GM19238 (cell line): Measurements from ENCODE around the gene ZCCHC7.
"Not testable (repeated sequence)": the region's sequence is repeated elsewhere in the genome, so short reads cannot be mapped to it uniquely, and the experiment has no call there.

ENCODE experiments used
- DNase-seq: peaks from one replicate; pipeline ENCODE4 v3.0.0; 2011; ENCODE audit warnings: low spot score; ENCODE audit not compliant: insufficient read length

The ZCCHC7 gene

GRCh38 chr9:37172557-37172956 is 52.2 kb downstream of the ZCCHC7 start:
- no peak for DNase-seq

- DNase-seq: no peak
Measured at GRCh38 chr9:37174247-37174646, 53.9 kb downstream of the ZCCHC7 start.

- no peak for DNase-seq
Measured at GRCh38 chr9:37178742-37179141, 58.4 kb downstream of the ZCCHC7 start.

- no peak for DNase-seq
Measured at GRCh38 chr9:37179576-37179975, 59.2 kb downstream of the ZCCHC7 start.

- no peak for DNase-seq
Measured at GRCh38 chr9:37180138-37180537, 59.8 kb downstream of the ZCCHC7 start.

- DNase-seq: no peak
Measured at GRCh38 chr9:37182718-37183117, 62.3 kb downstream of the ZCCHC7 start.

GRCh38 chr9:37184905-37185867 is 64.8 kb downstream of the ZCCHC7 start:
- DNase-seq: no peak

- DNase-seq: no peak
Measured at GRCh38 chr9:37187292-37187691, 66.9 kb downstream of the ZCCHC7 start.

- no peak for DNase-seq
Measured at GRCh38 chr9:37187713-37188439, 67.5 kb downstream of the ZCCHC7 start.

GRCh38 chr9:37190739-37191138 is 70.4 kb downstream of the ZCCHC7 start:
- DNase-seq: not testable (repeated sequence)

GRCh38 chr9:37191403-37192089 is 71.2 kb downstream of the ZCCHC7 start:
- no peak for DNase-seq

- DNase-seq: no peak
Measured at GRCh38 chr9:37192803-37193202, 72.4 kb downstream of the ZCCHC7 start.

- DNase-seq: no peak
Measured at GRCh38 chr9:37197158-37198038, 77.0 kb downstream of the ZCCHC7 start.

GRCh38 chr9:37198039-37198729 is 77.8 kb downstream of the ZCCHC7 start:
- DNase-seq: no peak

- no peak for DNase-seq
Measured at GRCh38 chr9:37198831-37199230, 78.5 kb downstream of the ZCCHC7 start.

- DNase-seq: no peak
Measured at GRCh38 chr9:37200433-37201005, 80.1 kb downstream of the ZCCHC7 start.

- no peak for DNase-seq
Measured at GRCh38 chr9:37201581-37201980, 81.2 kb downstream of the ZCCHC7 start.

GRCh38 chr9:37202091-37202490 is 81.7 kb downstream of the ZCCHC7 start:
- DNase-seq: no peak

GRCh38 chr9:37203456-37203855 is 83.1 kb downstream of the ZCCHC7 start:
- not testable (repeated sequence) for DNase-seq

- DNase-seq: no peak
Measured at GRCh38 chr9:37206121-37206620, 85.8 kb downstream of the ZCCHC7 start.
